ENCODE data around the gene HHATL.

The HHATL gene

GRCh38 chr3:42717306-42717705 is 14.7 kb upstream of the HHATL start:
- 0 out of 22 replicates have a peak, but pooled peaks cover 0 to 4% (median 0%) of the 10 kb centered on the region in 11 experiments for H4K20me1 ChIP-seq
- no peak for TF ChIP-seq Cebpa-rat (IDR thresholded peaks at IDR 0.05)
- no peaks in the 10 kb centered on the region for H3K27me3 ChIP-seq
- H3K9me3 ChIP-seq (replicated peaks in 1 of 11) = no peaks in the 10 kb centered on the region
- no peak overlapping the region for H3K4me2 ChIP-seq
- H3K27ac ChIP-seq = no peak overlapping the region
- H3K4me1 ChIP-seq = no peaks in the 10 kb centered on the region
- H3K9ac ChIP-seq = no peak overlapping the region
- no peak overlapping the region for H3K4me3 ChIP-seq
- no peaks in the 10 kb centered on the region for H3K36me3 ChIP-seq

DNA sequence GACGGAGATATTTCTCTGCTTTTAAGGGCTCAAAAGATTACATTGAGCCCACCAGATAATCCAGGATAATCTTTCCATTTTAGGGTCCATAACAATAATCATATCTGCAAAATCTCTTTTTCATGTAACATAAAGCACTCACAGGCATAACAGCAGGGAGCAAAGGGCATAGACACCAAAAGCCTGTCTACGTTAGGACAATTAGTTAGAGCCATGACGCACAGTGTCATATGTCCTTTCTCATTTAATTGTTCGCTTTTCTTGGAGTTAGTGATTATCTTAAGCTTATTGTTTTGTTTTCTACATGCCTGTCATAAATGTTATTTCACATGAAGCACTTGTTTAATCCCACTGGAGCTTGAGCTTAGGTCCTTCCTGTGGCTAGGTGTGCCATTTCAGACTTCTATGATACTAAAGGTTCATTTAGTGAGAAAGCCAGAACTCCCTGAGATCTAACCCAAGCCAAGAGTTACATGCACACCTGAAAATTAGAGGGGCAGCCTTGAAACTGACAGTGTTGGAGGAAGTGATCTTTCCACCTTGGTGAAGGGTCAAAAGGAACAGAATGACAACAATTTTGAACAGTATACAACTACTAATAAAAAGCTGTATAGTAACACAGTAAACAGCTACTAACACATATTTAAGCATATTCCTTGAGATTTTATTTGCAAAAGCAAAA is 11.7 kb upstream of the HHATL start:
- Histone ChIP-seq H3K4me3 (no peak overlapping the region), H3K27me3 (no peaks in the 10 kb centered on the region), H3K9ac (no peak overlapping the region), H3K4me2 (no peak overlapping the region), H3K9me3 (replicated peaks in 1 of 11) (no peaks in the 10 kb centered on the region), H3K4me1 (no peaks in the 10 kb centered on the region), H3K36me3 (no peaks in the 10 kb centered on the region), H3K27ac (no peak overlapping the region), H4K20me1 (0 out of 22 replicates have a peak, but pooled peaks cover 0 to 4% (median 0%) of the 10 kb centered on the region in 11 experiments)
- TF ChIP-seq Cebpa-rat (IDR thresholded peaks at IDR 0.05) = no peak

- Histone ChIP-seq H3K4me1 (no peaks in the 10 kb centered on the region), H4K20me1 (0 out of 22 replicates have a peak, but pooled peaks cover 0 to 4% (median 0%) of the 10 kb centered on the region in 11 experiments), H3K27ac (no peak overlapping the region), H3K9ac (no peak overlapping the region), H3K4me3 (no peak overlapping the region), H3K9me3 (replicated peaks in 1 of 11) (no peaks in the 10 kb centered on the region), H3K36me3 (no peaks in the 10 kb centered on the region), H3K4me2 (no peak overlapping the region), H3K27me3 (no peaks in the 10 kb centered on the region)
- TF ChIP-seq Cebpa-rat (IDR thresholded peaks at IDR 0.05) = no peak
These were observed 11.1 kb upstream of the HHATL start for GRCh38 chr3:42713747-42714146.

DNA sequence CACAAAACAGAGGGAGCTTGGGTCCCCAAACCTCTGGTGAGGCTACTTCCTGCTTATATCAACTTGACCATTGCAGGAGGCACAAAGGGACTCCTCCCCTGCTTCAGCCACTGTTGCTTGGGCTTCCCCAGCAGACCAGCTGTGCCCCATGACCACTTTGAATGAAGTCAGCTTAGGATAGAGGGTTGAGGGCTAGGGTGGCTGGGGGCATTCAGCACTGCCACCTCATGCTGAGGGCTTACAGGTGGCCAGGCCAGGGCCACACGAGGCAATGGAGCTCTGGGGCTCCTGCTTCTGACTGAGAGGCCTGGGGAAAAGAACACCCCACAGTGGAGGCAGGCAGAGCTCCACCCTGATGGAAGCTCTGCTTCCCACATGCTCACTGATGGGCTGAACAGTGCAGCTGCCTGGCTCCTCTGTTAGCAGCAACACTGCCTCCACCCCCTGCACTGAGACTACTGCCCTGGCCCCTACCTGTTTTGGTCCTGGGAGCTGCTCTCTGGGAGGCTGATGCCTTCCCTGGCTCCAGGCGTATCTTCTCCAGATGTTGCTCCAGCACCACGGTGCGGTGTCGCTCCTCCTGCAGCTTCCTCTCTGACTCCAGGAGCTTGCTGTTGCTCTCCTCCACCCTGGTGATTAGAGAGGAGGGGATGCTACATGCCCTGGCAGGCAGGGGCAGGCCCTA is 10.2 kb upstream of the HHATL start:
- Histone ChIP-seq H3K9ac (no peak overlapping the region), H3K4me2 (no peak overlapping the region), H3K27ac (no peak overlapping the region), H3K9me3 (replicated peaks in 1 of 11) (no peaks in the 10 kb centered on the region), H3K4me3 (no peak overlapping the region), H4K20me1 (0 out of 22 replicates have a peak, but pooled peaks cover 0 to 4% (median 0%) of the 10 kb centered on the region in 11 experiments), H3K27me3 (no peaks in the 10 kb centered on the region), H3K36me3 (no peaks in the 10 kb centered on the region), H3K4me1 (no peaks in the 10 kb centered on the region)
- no peak for TF ChIP-seq Cebpa-rat (IDR thresholded peaks at IDR 0.05)

GRCh38 chr3:42712344-42712648 is 9.7 kb upstream of the HHATL start:
- H3K9me3 ChIP-seq (replicated peaks in 1 of 11) = no peaks in the 10 kb centered on the region
- no peak overlapping the region for H3K27ac ChIP-seq
- no peaks in the 10 kb centered on the region for H3K27me3 ChIP-seq
- H3K9ac ChIP-seq = no peak overlapping the region
- no peak overlapping the region for H3K4me2 ChIP-seq
- H3K4me3 ChIP-seq = no peak overlapping the region
- 0 out of 22 replicates have a peak, but pooled peaks cover 0 to 4% (median 0%) of the 10 kb centered on the region in 11 experiments for H4K20me1 ChIP-seq
- H3K4me1 ChIP-seq = no peaks in the 10 kb centered on the region
- TF ChIP-seq Cebpa-rat (IDR thresholded peaks at IDR 0.05) = no peak
- no peaks in the 10 kb centered on the region for H3K36me3 ChIP-seq

GRCh38 chr3:42711491-42712343 is 9.1 kb upstream of the HHATL start:
- Histone ChIP-seq H3K36me3 (no peaks in the 10 kb centered on the region), H3K9me3 (replicated peaks in 1 of 11) (no peaks in the 10 kb centered on the region), H3K27me3 (no peaks in the 10 kb centered on the region), H3K27ac (no peak overlapping the region), H4K20me1 (0 out of 22 replicates have a peak, but pooled peaks cover 0 to 5% (median 0%) of the 10 kb centered on the region in 11 experiments), H3K4me3 (no peak overlapping the region), H3K4me1 (no peaks in the 10 kb centered on the region), H3K9ac (no peak overlapping the region), H3K4me2 (no peak overlapping the region)
- TF ChIP-seq Cebpa-rat (IDR thresholded peaks at IDR 0.05) = no peak

GRCh38 chr3:42710323-42711021 is 7.9 kb upstream of the HHATL start:
- no peak overlapping the region for H3K4me2 ChIP-seq
- TF ChIP-seq Cebpa-rat (IDR thresholded peaks at IDR 0.05) = no peak
- H3K27me3 ChIP-seq = no peaks in the 10 kb centered on the region

GRCh38 chr3:42709621-42710020 is 7.0 kb upstream of the HHATL start:
- no peaks in the 10 kb centered on the region for H3K4me1 ChIP-seq
- H4K20me1 ChIP-seq = peaks cover 0 to 16% (median 0%) of the 10 kb centered on the region in 11 experiments; a peak in 2 of 22 replicates
- TF ChIP-seq Cebpa-rat (IDR thresholded peaks at IDR 0.05) = no peak
- no peaks in the 10 kb centered on the region for H3K27me3 ChIP-seq
- no peak overlapping the region for H3K27ac ChIP-seq
- H3K9me3 ChIP-seq (replicated peaks in 1 of 11) = no peaks in the 10 kb centered on the region
- no peaks in the 10 kb centered on the region for H3K36me3 ChIP-seq
- no peak overlapping the region for H3K4me3 ChIP-seq
- H3K9ac ChIP-seq = no peak overlapping the region
- no peak overlapping the region for H3K4me2 ChIP-seq

More at GRCh38 chr3:42710323-42711021, 7.9 kb upstream of the HHATL start:
- Histone ChIP-seq H3K9ac (no peak overlapping the region), H3K4me3 (no peak overlapping the region), H3K27ac (no peak overlapping the region), H3K4me1 (no peaks in the 10 kb centered on the region), H4K20me1 (peaks cover 0 to 13% (median 0%) of the 10 kb centered on the region in 11 experiments; a peak in 1 of 22 replicates), H3K9me3 (replicated peaks in 1 of 11) (no peaks in the 10 kb centered on the region), H3K36me3 (no peaks in the 10 kb centered on the region)

Measured in BLaER1 treated with 17β-estradiol and CSF1 and Interleukin-3, amounts not matched to agents 10 nM and 100 nM (cell line).